Right atrium auricular region (tissue), 2 donors: ENCODE results near the gene ORMDL3. TPM values are rescaled to one million over a fixed set of nuclear protein-coding genes. Genes with fewer than 3 reads are reported as not detected.

Experiments
- DNase-seq: peaks from one replicate; pipeline ENCODE4 v3.0.0-alpha.2; 2019; ENCODE audit warnings: low spot score
- H3K27ac ChIP-seq, 2 donors: fragments of 200-600 bp; sonication (generic); 1 replicate in 1 of 2; 2 replicates in 1 of 2; pipeline ENCODE4 v1.5.1; 2016 to 2019
- H3K27me3 ChIP-seq, 2 donors: fragments of 200-600 bp; sonication (generic); one replicate each; pipeline versions ENCODE4 v1.5.1 to v1.6.0; 2017 to 2019
- H3K36me3 ChIP-seq: fragments of 200-600 bp; sonication (generic); one replicate; pipeline ENCODE4 v1.5.1; 2016
- H3K4me1 ChIP-seq, 2 donors: fragments of 200-600 bp; sonication (generic); one replicate each; pipeline versions ENCODE4 v1.5.1 to v1.6.0; 2017 to 2019
- H3K4me3 ChIP-seq, 2 donors: fragments of 200-600 bp; sonication (generic); 1 replicate in 1 of 2; 2 replicates in 1 of 2; pipeline ENCODE4 v1.5.1; 2017 to 2019; ENCODE audit warnings: mild to moderate bottlenecking in 1 of 2, moderate library complexity in 1 of 2
- H3K9me3 ChIP-seq, 2 donors: fragments of 200-600 bp; sonication (generic); one replicate each; pipeline ENCODE4 v1.5.1; 2019
- total RNA-seq, 2 donors: library from RNA; depleted of rRNA; stranded (reverse); fragments of >200 nt; gene quantifications; one replicate each; pipeline ENCODE4 v1.1.0, GENCODE V29; 2016
- TF ChIP-seq, protein P1 (sequence below), 2 donors: fragments of 200-600 bp; sonication (generic); IDR thresholded peaks; one replicate each; pipeline ENCODE4 v1.5.1; 2019; ENCODE audit warnings: antibody characterized with exemption in 2 of 2

ORMDL3 gene
- total RNA-seq, 2 donors from 2014 or later, result 31.5 to 41.5 TPM

DNA sequence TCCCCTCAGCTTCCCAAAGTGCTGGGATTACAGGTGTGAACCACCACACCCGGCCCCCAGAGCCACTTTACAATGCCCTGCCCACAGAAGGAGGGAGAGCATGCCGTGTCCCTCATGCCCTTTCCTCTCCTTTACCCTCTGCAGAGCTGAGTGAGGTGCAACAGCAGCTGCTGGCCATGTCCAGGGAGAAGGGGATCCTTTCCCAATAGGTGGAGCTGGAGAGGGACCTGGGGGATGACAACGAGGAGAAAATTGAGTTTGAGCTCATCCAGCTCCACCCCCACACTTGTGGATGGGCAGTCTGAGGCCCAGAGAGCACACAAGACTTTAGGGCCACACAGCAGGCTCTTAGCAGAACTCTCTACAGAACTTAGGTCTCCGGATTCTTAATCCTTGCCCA lies 27.5 kb upstream of the ORMDL3 start:
- Histone ChIP-seq H3K36me3 (no peaks in the 10 kb centered on the region), H3K4me1 (peaks cover 0 to 22% of the 10 kb centered on the region in 2 donors), H3K4me3 (no peak overlapping the region), H3K27ac (no peak overlapping the region), H3K9me3 (no peaks in the 10 kb centered on the region), H3K27me3 (no peaks in the 10 kb centered on the region)
- TF ChIP-seq, protein P1, sequence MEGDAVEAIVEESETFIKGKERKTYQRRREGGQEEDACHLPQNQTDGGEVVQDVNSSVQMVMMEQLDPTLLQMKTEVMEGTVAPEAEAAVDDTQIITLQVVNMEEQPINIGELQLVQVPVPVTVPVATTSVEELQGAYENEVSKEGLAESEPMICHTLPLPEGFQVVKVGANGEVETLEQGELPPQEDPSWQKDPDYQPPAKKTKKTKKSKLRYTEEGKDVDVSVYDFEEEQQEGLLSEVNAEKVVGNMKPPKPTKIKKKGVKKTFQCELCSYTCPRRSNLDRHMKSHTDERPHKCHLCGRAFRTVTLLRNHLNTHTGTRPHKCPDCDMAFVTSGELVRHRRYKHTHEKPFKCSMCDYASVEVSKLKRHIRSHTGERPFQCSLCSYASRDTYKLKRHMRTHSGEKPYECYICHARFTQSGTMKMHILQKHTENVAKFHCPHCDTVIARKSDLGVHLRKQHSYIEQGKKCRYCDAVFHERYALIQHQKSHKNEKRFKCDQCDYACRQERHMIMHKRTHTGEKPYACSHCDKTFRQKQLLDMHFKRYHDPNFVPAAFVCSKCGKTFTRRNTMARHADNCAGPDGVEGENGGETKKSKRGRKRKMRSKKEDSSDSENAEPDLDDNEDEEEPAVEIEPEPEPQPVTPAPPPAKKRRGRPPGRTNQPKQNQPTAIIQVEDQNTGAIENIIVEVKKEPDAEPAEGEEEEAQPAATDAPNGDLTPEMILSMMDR (IDR thresholded peaks at IDR 0.05), result no peak
- no peak for DNase-seq

DNA sequence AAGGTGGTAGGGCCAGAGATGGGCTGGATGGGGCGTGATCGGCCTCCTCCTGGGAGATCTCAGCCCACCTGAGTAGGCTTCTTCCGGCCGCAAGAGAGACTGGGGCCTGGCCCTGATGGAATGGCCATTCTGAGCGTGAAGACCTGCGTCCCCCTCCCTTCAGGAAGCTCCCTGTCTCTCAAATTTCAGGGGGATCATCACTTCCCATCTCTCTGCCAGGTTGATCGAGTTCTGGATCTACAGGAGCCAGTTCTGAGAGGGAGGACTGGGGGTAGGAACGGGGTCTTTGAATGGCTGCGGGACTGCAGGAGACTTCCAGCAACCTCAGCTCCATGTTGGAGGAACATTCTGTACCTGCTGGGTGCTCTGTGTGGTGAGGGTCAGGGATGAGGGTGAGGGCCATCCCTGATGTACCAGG lies 26.1 kb upstream of the ORMDL3 start:
- peak overlapping the region; percentile 24 to 49 for H3K4me3 ChIP-seq
- no peaks in the 10 kb centered on the region for H3K9me3 ChIP-seq
- H3K36me3 ChIP-seq, result no peaks in the 10 kb centered on the region
- TF ChIP-seq, protein P1 (IDR thresholded peaks at IDR 0.05), result no peak
- peaks cover 0 to 18% of the 10 kb centered on the region in 2 donors for H3K4me1 ChIP-seq
- peak overlapping the region; percentile 28 to 70 for H3K27ac ChIP-seq
- H3K27me3 ChIP-seq, result no peaks in the 10 kb centered on the region
- DNase-seq, result no peak

DNA sequence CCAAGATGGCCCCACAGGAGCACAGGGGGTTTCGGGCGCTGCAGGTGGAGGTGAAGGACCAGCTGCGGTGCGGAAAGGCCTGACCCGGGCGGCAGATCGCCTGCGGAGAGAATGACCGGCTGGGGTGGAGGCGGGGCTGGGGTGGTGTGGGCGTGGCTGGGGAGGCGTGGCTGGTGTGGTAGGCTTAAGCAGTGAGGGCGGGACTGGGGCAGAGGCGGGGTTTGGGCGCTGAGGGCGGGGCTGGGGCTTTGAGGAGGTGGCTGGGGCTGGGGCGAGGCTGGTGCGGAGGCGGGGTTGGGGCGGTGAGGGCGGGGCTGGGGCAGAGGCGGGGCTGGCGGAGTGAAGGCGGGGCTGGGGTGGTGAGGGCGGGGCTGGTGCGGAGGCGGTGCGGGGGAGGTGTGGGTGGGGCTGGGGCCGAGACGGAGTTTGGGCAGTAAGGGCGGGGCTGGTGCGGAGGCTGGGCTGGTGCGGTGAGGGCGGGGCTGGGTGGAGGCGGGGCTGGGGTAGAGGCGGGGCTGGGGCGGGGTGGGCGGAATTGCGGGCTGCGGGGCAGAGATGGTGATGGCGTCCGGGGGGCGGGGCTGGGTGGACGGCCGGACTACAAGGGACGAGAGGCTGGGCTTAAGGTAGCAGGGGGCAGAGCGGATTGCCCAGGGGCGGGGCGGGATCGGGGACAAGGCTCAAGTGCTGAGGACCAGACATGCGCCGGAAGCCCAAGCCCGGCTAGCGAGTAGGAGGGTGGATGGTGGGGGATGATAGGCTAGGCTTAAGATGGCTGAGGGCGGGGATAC lies 25.5 kb upstream of the ORMDL3 start:
- H3K36me3 ChIP-seq, result no peaks in the 10 kb centered on the region
- TF ChIP-seq, protein P1 (IDR thresholded peaks at IDR 0.05), result no peak
- no peaks in the 10 kb centered on the region for H3K27me3 ChIP-seq
- no peaks in the 10 kb centered on the region for H3K9me3 ChIP-seq
- H3K4me1 ChIP-seq, result peaks cover 0 to 18% of the 10 kb centered on the region in 2 donors
- peak overlapping the region; percentile 24 to 49 for H3K4me3 ChIP-seq
- peak overlapping the region; percentile 38 to 70 for H3K27ac ChIP-seq
- peak; percentile 96 for DNase-seq

DNA sequence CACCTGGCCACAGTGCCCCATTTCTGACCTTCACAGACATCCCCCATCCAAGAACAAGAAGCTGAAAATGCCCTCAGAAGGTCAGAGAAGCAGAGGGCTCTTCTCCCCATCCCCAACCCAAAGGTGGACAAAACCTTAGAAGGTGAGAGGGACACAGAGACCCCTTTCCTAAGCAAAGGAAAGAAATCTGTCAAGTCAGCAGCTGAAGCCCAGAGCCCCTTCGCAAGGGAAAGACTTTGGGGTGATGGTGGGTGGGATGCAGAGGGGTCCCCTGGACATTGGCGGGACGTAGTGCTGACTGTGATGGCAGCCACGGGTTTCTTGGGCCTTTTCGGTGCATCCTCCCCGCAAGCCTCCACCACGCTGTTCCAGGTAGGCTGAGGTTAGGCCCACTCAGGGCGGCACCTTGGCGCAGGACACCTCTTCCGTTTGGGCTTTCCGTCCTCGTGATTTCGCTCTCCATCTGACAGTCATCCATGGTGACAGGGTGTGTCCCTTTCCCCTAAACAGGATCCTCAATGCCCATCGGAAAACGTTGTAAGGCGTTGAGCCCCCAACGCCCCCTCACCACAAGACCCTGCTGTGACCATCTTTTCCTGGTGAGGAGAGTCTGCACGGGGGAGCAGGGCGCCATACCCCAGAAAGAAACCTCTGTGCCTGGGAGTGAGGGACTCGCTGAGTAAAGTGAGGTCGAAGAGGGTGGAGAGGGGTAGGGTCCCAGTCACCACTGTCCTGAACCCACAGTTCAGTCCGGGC lies 24.7 kb upstream of the ORMDL3 start:
- peaks cover 0 to 18% of the 10 kb centered on the region in 2 donors for H3K4me1 ChIP-seq
- no peaks in the 10 kb centered on the region for H3K9me3 ChIP-seq
- no peaks in the 10 kb centered on the region for H3K27me3 ChIP-seq
- H3K4me3 ChIP-seq, result peak overlapping the region; percentile 22 to 49
- TF ChIP-seq, protein P1 (IDR thresholded peaks at IDR 0.05), result no peak
- H3K36me3 ChIP-seq, result no peaks in the 10 kb centered on the region
- peak overlapping the region; percentile 36 to 38 for H3K27ac ChIP-seq
- DNase-seq, result no peak

DNA sequence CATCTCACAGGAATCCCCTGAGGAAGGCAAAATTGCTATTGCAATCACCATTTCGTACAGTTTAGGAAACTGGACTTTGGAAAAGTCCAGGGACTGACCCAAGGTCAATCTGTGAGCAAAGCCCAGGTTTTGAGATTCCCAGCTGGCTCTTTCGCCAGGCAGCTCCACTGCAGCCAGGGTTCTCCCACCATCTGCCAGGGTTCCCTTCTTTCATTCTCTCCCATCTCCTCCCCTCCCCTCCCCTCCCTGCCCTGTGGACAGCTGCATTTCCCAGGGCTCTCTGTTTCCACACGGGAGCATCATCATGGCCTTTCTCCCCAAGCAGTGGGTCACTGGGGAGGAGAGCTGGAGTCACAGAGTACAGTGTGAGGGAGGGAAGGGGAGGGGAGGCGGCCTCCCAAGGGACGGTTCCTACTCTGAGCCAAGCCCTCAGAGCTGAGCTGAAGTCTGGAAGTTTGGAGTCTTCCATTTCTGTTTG lies 23.5 kb upstream of the ORMDL3 start:
- H3K9me3 ChIP-seq, result no peaks in the 10 kb centered on the region
- no peak for DNase-seq
- H3K36me3 ChIP-seq, result no peaks in the 10 kb centered on the region
- TF ChIP-seq, protein P1 (IDR thresholded peaks at IDR 0.05), result no peak
- H3K4me1 ChIP-seq, result peaks cover 0 to 18% of the 10 kb centered on the region in 2 donors
- H3K27me3 ChIP-seq, result no peaks in the 10 kb centered on the region
- no peak overlapping the region for H3K4me3 ChIP-seq
- H3K27ac ChIP-seq, result no peak overlapping the region
